Kidney epithelial cell (primary cell): ENCODE results near the gene SORT1. TPM values are rescaled to one million over a fixed set of nuclear protein-coding genes. Genes with fewer than 3 reads are reported as not detected.
"Not testable (repeated sequence)": the region's sequence is repeated elsewhere in the genome, so short reads cannot be mapped to it uniquely, and the experiment has no call there.

Experiments used
- DNase-seq: peaks from one replicate; pipeline ENCODE4 v3.0.0-alpha.2; 2010; ENCODE audit warnings: low read depth
- H3K27me3 ChIP-seq: 2 replicates; pipeline ENCODE4 v1.6.0; 2011; ENCODE audit warnings: low read length; ENCODE audit not compliant: control insufficient read depth, insufficient read depth
- H3K36me3 ChIP-seq: 2 replicates; pipeline ENCODE4 v1.5.1; 2011; ENCODE audit warnings: low read length; ENCODE audit not compliant: control insufficient read depth, insufficient read depth
- H3K4me3 ChIP-seq: 2 replicates; pipeline ENCODE4 v1.5.1; 2011; ENCODE audit warnings: low read depth, mild to moderate bottlenecking, control low read depth, low read length
- total RNA-seq: library from RNA; depleted of rRNA; stranded (reverse); fragments of >200 nt; gene quantifications from 2 replicates; pipeline ENCODE4 v1.2.3, GENCODE V29; 2015
- TF ChIP-seq, protein P1 (sequence below): IDR thresholded peaks from 2 replicates; pipeline ENCODE4 v1.5.1; 2011; ENCODE audit warnings: mild to moderate bottlenecking, moderate library complexity, low read length, control low read depth, inconsistent platforms; ENCODE audit not compliant: insufficient read depth, poor library complexity, severe bottlenecking

SORT1 gene
- total RNA-seq, 1 donor from 2014 or later = 65.2 TPM

- TF ChIP-seq, protein P1, sequence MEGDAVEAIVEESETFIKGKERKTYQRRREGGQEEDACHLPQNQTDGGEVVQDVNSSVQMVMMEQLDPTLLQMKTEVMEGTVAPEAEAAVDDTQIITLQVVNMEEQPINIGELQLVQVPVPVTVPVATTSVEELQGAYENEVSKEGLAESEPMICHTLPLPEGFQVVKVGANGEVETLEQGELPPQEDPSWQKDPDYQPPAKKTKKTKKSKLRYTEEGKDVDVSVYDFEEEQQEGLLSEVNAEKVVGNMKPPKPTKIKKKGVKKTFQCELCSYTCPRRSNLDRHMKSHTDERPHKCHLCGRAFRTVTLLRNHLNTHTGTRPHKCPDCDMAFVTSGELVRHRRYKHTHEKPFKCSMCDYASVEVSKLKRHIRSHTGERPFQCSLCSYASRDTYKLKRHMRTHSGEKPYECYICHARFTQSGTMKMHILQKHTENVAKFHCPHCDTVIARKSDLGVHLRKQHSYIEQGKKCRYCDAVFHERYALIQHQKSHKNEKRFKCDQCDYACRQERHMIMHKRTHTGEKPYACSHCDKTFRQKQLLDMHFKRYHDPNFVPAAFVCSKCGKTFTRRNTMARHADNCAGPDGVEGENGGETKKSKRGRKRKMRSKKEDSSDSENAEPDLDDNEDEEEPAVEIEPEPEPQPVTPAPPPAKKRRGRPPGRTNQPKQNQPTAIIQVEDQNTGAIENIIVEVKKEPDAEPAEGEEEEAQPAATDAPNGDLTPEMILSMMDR = no peak
- no peak for DNase-seq
- Histone ChIP-seq H3K36me3 (no peaks in the 10 kb centered on the region), H3K27me3 (no peaks in the 10 kb centered on the region), H3K4me3 (no peak overlapping the region)
Observed at GRCh38 chr1:109294481-109294880, 103.2 kb downstream of the SORT1 start.

GRCh38 chr1:109293026-109293425, 104.7 kb downstream of the SORT1 start:
- no peak for DNase-seq
- H3K4me3 ChIP-seq = no peak overlapping the region
- TF ChIP-seq, protein P1 = no peak

GRCh38 chr1:109292364-109292763, 105.4 kb downstream of the SORT1 start:
- Histone ChIP-seq H3K36me3 (no peaks in the 10 kb centered on the region), H3K27me3 (no peaks in the 10 kb centered on the region), H3K4me3 (no peak overlapping the region)
- no peak for DNase-seq
- TF ChIP-seq, protein P1 = no peak

More at GRCh38 chr1:109293026-109293425, 104.7 kb downstream of the SORT1 start:
- H3K27me3 ChIP-seq = no peaks in the 10 kb centered on the region
- no peaks in the 10 kb centered on the region for H3K36me3 ChIP-seq

DNA sequence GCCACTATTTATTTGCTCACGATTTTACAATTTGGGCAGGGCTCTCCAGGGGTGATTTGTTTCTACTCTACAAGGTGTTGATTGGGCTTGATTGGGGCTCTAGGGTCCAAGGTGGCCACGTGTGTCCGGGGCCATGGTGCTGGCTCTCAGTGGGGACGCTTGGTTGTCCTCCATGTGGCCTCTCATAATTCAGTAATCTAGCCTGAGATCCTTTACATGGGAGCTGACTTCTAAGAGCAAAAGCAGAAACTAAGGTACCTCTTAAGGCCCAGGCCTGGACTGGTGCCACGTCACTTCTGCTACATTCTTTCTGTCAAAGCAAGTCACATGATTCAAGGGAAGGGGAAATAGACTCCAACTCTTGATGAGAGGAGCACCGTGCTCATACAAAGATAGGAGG, 106.7 kb downstream of the SORT1 start:
- TF ChIP-seq, protein P1 = no peak
- no peaks in the 10 kb centered on the region for H3K36me3 ChIP-seq
- no peaks in the 10 kb centered on the region for H3K27me3 ChIP-seq
- no peak for DNase-seq
- H3K4me3 ChIP-seq = no peak overlapping the region

DNA sequence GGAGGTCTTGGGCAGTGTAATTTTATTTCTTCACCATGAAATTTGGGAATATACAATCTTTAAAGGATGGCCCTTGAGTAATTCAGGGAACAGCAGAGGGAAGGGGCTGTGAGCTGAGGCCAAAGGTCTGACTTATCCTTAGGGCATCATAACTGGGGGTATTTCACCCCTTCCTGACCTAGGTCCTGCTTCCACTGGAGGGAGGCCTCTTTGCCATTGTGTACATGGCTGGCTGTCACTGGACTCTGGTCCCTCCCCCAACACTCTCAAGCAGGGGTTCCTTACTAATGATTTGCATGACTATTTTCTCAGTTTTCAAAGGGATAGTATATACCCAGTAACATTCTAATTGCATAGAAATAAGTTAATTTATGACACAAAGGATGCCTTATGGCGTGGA, 107.6 kb downstream of the SORT1 start:
- Histone ChIP-seq H3K4me3 (no peak overlapping the region), H3K27me3 (no peaks in the 10 kb centered on the region), H3K36me3 (no peaks in the 10 kb centered on the region)
- TF ChIP-seq, protein P1 = no peak
- no peak for DNase-seq

GRCh38 chr1:109286762-109287161, 111.0 kb downstream of the SORT1 start:
- H3K27me3 ChIP-seq, H3K4me3 ChIP-seq, DNase-seq, H3K36me3 ChIP-seq: not testable (repeated sequence)
